GM18951 (cell line): ENCODE measurements around the gene STXBP3.
"Not testable (repeated sequence)": the region's sequence is repeated elsewhere in the genome, so short reads cannot be mapped to it uniquely, and the experiment has no call there.

Source experiments
- POLR2A ChIP-seq: IDR thresholded peaks from 4 replicates; pipeline ENCODE4 v1.6.1; 2011; ENCODE audit warnings: mild to moderate bottlenecking; ENCODE audit not compliant: insufficient read length, insufficient read depth; ENCODE audit errors: extremely low read depth
- in situ Hi-C: fragments of 300-500 bp; cut with MboI; formaldehyde crosslinking; loops from one replicate; pipeline ENCODE4 v1.12.0; 2022; ENCODE audit warnings: low sequenced_read_pairs, mixed read lengths, inconsistent platforms; ENCODE audit not compliant: unreplicated experiment

Gene STXBP3

GRCh38 chr1:108746382-108747170 is at the start of gene STXBP3:
Gene STXBP3 (plus strand): TSS chr1:108746674. CDS start chr1:108746738, 64 bp downstream.
- in situ Hi-C loops, result no loop called here
- peak; percentile 94 for TF ChIP-seq POLR2A

DNA sequence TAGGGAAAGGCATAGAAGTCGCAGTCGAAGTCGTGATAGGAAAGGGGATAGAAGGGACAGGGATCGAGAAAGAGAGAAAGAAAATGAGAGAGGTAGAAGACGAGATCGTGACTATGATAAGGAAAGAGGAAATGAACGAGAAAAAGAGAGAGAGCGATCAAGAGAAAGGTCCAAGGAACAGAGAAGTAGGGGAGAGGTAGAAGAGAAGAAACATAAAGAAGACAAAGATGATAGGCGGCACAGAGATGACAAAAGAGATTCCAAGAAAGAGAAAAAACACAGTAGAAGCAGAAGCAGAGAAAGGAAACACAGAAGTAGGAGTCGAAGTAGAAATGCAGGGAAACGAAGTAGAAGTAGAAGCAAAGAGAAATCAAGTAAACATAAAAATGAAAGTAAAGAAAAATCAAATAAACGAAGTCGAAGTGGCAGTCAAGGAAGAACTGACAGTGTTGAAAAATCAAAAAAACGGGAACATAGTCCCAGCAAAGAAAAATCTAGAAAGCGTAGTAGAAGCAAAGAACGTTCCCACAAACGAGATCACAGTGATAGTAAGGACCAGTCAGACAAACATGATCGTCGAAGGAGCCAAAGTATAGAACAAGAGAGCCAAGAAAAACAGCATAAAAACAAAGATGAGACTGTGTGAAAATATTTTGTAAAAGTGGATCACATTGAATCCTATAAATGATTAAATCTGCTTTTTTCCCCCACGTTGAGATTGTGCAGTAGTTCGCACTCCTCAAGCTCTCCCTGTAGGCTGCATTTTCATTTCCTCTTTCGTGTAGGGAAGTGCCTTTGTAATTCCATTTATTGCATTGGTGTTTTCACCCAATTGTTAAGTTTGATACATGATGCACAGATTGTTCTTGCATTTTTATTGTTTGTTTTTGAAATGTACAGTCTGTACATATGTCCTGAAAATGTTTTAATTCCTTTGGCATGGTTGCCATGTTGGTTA is 46.8 kb upstream of the STXBP3 start:
- no peak for TF ChIP-seq POLR2A
- in situ Hi-C loops, result no loop called here

GRCh38 chr1:108701176-108701849 is 45.2 kb upstream of the STXBP3 start:
- no peak for TF ChIP-seq POLR2A
- in situ Hi-C loops, result no loop called here

DNA sequence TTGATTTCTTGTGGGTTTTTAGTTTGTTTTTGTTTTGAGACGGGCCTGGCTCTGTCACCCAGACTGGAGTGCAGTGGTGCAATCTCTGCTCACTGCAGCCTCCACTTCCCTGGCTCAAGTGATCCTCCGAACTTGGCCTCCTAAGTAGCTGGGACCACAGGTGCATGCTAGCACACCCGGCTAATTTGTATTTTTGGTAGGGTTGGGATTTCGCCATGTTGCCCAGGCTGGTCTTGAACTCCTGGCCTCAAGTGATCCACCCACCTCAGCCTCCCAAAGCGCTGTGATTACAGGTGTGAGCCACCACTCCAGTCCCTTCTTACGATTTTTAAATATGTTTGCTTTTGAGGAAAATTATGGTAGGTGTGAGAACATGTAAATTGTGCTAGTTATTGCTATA is 44.4 kb upstream of the STXBP3 start:
- in situ Hi-C loops, result not testable (repeated sequence)

- no peak for TF ChIP-seq POLR2A
- in situ Hi-C loops, result no loop called here
Measured at GRCh38 chr1:108703939-108704338, 42.5 kb upstream of the STXBP3 start.

GRCh38 chr1:108704496-108704895 is 42.0 kb upstream of the STXBP3 start:
- in situ Hi-C loops, result no loop called here
- TF ChIP-seq POLR2A, result no peak

DNA sequence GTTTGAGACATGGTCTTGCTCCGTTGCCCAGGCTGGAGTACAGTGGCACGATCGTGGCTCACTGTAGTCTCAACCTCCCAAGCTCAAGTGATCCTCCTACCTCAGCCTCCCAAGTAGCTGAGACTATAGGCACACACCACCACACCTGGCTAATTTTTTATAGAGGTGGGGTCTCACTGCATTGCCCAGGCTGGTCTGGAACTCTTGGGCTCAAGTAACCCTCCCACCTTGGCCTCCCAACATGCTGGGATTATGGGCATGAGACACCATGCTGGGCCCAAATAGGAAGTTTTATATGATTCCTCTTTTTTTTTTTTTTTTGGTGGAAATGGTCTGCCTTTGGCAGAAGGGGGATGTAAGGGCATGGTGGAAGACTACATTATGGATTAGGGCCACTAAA is 39.8 kb upstream of the STXBP3 start:
- in situ Hi-C loops, result no loop called here
- TF ChIP-seq POLR2A, result no peak

DNA sequence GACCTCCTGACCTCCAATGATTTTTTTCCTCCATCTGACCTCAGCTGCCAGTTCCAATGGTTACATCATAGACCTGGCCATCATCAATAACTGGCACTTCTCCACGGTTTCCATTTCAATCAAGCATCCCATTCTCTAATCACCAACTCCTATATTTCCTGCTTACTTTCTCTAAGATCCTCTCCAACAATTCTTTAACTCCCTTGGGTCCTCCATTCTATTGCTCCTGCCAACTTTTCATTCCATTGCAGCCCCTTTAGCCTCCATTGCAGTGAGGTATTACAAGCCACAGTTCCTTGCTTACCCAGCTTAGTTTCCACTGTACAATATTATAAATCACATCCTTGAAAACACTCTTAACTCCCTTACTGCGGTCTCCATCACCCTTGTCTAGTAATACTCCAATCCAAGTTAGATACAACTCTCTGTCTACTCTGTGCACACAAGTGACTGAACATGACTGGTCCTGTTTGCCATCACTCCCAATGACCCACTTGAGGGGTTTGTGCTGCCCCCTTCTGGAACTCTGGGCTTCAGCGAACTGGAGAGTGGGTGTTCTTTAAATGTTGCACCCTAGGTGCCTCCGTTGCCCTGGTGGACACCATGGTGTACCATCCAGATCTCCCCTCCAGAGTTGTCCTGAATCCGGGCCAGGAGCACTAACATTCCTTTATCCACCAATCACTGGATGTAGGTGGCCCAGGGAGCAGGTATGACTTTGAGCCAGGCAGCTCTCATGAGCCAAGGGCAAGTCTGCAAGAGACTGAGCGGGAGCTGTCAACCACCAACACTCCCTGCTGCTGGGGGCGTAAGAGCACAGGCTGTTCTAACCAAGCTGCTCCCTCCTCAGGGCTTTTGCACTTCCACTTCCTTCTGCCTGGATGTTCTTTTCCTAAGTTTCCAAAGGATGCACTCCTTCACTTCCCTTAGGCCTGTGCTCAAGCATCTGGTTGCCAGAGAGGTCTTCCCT is 37.5 kb upstream of the STXBP3 start:
- TF ChIP-seq POLR2A, result no peak
- in situ Hi-C loops, result no loop called here

DNA sequence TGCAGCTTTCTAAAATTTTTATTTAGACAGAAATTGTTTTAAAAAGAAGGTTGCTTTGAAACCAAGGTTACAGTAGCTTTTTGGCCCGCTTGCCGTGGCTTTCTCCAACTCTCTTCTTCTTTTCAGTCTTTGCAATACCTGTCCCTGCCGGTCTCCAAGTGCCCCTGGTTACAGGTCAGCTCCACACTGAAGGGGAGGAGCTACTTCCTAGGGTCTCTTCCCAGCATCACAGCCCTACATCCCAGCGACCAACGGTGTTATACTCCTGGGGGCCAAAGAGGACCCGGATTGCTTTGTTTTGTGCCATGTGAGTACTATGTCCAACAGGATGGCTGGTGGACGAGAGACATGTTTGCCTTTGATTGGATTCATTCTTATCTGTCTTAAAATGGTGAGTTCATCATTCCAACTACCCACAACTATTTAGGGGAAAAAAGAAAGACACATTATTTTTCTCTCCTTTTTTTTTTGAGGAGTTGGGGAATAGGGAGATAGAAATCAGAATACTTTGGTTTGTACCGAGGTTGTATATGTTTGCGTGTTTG is 33.8 kb upstream of the STXBP3 start, which contains the start of gene FNDC7:
TSS of gene FNDC7 (plus strand) at position 303 of the 545 bp plus-strand sequence. CDS start at position 329, 26 bp downstream.
- no peak for TF ChIP-seq POLR2A
- in situ Hi-C loops, result no loop called here

GRCh38 chr1:108715932-108716331 is 30.5 kb upstream of the STXBP3 start:
- no peak for TF ChIP-seq POLR2A
- in situ Hi-C loops, result no loop called here

GRCh38 chr1:108716437-108717230 is 29.8 kb upstream of the STXBP3 start:
- in situ Hi-C loops, result no loop called here
- TF ChIP-seq POLR2A, result no peak

DNA sequence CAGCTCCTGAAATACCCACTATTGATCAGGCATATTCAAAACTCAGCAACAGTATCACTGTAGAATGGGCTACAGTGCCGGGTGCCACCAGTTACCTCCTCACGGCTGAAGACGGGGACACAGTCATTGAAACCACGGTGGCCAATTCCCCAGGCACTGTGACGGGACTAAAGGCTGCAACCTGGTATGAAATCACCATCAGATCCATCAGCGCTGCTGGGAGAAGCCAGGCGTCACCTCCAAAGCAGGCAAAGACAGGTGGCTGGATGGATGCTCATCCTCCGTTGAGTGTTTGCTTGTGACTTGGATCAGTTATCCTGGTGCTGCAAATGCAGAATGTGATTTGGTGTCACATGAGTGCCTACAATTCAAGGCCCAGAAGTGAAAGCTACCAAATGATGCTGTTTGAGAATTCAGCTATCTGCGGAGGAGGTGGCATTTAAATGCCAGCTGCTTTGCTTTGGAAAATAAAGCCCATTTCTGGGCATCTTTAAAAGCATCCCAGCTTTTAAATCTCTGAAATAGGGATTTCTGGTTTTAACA is 28.6 kb upstream of the STXBP3 start:
- in situ Hi-C loops, result no loop called here
- no peak for TF ChIP-seq POLR2A
